Measurements from ENCODE around the gene PANK2.

DNA sequence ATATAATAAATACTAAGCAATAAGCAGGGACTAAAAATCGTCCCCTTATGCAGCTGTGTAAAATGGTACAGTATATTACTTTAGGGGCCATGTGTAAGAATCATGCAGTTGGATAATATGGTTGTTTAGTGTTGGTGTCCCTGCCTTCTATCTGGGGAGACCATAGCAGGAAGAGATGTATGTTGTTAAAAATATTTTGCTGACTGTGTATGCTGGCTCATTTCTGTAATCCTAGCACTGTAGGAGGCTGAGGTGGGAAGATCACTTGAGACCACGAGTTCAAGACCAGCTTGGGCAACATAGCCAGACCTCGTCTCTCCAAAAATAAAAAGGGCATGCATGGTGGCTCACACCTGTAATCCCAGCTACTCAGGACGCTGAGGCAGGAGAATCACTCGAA is 5.6 kb downstream of the PANK2 start:
- TF ChIP-seq CTCF (IDR thresholded peaks at IDR 0.05 in 8 of 11, conservative IDR thresholded peaks at IDR 0.05 in 3 of 11) = no peak
- TF ChIP-seq POLR2AphosphoS5 (IDR thresholded peaks at IDR 0.05) = no peak

All from spleen (tissue), 7 donors.